Measurements from ENCODE around the gene PSMD5. TPM values are rescaled to one million over a fixed set of nuclear protein-coding genes. Genes with fewer than 3 reads are reported as not detected.

PSMD5 gene
- 61.0 TPM for polyA plus RNA-seq (2012; ENCODE audit: insufficient read length, low read depth)

GRCh38 chr9:120842685-120843485 is at the start of gene PSMD5:
Gene PSMD5, minus strand, starts transcription at chr9:120842922. Its CDS starts 13 bp downstream, at chr9:120842909.
- TF ChIP-seq FOXP2 (optimal IDR thresholded peaks at IDR 0.05; ENCODE audit: borderline replicate concordance, extremely low read depth, extremely low read length, insufficient read depth) (peak; percentile 78), SIN3A (IDR thresholded peaks at IDR 0.05; ENCODE audit: borderline replicate concordance, insufficient read depth, low read length) (peak; percentile 90; the same call in 1 of the 2 replicates), TAF1 (IDR thresholded peaks at IDR 0.05; ENCODE audit: borderline replicate concordance, insufficient read depth, low read length) (peak; percentile 94), POLR2AphosphoS5 (IDR thresholded peaks at IDR 0.05; ENCODE audit: low read depth, low read length) (peak; percentile 92)
- TF ChIP-seq, protein P1, sequence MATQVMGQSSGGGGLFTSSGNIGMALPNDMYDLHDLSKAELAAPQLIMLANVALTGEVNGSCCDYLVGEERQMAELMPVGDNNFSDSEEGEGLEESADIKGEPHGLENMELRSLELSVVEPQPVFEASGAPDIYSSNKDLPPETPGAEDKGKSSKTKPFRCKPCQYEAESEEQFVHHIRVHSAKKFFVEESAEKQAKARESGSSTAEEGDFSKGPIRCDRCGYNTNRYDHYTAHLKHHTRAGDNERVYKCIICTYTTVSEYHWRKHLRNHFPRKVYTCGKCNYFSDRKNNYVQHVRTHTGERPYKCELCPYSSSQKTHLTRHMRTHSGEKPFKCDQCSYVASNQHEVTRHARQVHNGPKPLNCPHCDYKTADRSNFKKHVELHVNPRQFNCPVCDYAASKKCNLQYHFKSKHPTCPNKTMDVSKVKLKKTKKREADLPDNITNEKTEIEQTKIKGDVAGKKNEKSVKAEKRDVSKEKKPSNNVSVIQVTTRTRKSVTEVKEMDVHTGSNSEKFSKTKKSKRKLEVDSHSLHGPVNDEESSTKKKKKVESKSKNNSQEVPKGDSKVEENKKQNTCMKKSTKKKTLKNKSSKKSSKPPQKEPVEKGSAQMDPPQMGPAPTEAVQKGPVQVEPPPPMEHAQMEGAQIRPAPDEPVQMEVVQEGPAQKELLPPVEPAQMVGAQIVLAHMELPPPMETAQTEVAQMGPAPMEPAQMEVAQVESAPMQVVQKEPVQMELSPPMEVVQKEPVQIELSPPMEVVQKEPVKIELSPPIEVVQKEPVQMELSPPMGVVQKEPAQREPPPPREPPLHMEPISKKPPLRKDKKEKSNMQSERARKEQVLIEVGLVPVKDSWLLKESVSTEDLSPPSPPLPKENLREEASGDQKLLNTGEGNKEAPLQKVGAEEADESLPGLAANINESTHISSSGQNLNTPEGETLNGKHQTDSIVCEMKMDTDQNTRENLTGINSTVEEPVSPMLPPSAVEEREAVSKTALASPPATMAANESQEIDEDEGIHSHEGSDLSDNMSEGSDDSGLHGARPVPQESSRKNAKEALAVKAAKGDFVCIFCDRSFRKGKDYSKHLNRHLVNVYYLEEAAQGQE (IDR thresholded peaks at IDR 0.05; ENCODE audit: insufficient read depth in 1 of 2, low read depth in 2 of 2, low read length in 2 of 2): 0 out of 4 replicates have a peak, but pooled peaks of 1 of the 2 experiments have one; percentile 22

DNA sequence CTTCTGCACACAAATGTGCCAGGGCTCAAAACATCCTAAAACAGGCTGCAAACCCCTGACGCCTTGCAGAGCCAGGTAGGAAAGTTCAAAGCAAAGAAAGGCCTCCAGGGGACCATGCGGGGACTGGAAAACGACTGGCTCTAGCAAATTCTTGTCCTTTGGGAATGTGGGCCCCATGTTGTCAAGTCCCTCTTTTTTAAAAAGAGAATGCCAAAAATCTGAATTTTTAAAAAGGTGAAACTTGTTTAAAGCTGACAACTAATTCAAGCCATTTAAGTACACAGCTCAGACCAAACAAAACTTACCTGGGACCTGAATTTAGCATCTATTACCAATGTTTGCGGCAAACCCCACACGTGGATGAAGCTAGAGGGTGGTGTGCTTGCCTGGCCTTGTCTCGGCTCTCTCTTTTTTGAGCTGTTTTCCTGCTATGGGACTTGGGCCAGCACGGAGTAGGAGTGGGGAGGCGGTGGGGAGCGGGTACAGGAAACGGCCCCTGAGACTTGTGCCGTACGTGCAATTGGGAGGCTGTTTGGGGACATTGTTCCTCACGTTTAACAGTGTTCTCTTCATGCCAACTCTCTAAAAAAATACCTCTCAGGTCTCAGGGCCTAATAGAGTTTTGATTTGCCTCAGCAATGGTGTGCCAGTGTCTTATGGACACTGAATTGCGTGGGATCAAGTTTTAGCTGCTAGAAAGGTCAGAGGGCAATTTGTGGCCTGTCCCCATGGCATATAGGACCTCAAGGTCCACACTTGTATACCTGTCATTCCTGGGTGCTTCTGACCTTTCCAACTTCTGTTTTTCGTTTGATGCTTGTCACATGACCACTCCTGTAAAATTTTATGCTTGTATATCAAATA is 49.4 kb upstream of the PSMD5 start:
- TF ChIP-seq, protein P1 (IDR thresholded peaks at IDR 0.05; ENCODE audit: insufficient read depth in 1 of 2, low read depth in 2 of 2, low read length in 2 of 2): no peak
- TF ChIP-seq SIN3A (IDR thresholded peaks at IDR 0.05; ENCODE audit: borderline replicate concordance, insufficient read depth, low read length): no peak
- TF ChIP-seq TAF1 (IDR thresholded peaks at IDR 0.05; ENCODE audit: borderline replicate concordance, insufficient read depth, low read length): no peak
- TF ChIP-seq FOXP2 (optimal IDR thresholded peaks at IDR 0.05; ENCODE audit: borderline replicate concordance, extremely low read depth, extremely low read length, insufficient read depth): no peak
- TF ChIP-seq POLR2AphosphoS5 (IDR thresholded peaks at IDR 0.05; ENCODE audit: low read depth, low read length): no peak

DNA sequence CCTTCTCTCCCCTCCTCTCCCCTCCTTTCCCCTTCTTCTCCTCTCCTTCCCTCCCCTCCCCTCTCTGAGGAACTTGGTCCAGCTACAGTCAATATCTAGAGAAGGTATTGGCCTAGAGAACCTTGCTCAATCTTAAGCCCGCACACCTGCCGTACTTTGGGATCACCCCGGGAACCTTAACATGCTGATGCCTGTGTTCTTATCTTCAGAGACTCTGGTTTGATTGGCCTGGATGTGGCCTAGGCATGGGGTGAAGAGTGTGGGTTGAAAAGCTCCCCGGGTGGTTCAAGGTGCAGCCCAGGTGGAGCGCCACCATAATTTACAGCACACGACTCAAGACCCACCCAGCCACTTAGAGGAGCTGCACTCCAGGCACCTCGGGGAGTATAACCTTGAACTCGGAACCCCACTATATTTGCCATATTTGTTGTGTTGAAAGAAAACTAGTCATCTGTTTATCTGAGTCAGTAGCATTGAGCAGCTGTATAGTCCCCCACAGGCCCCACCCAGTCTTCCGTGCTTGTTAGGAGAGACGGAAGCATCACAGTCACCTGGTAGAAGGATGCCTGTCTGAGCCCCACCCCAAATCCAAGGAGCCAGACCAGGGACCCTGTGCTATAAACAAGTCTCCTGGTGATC is 48.6 kb upstream of the PSMD5 start:
- TF ChIP-seq TAF1 (IDR thresholded peaks at IDR 0.05; ENCODE audit: borderline replicate concordance, insufficient read depth, low read length) (no peak), FOXP2 (optimal IDR thresholded peaks at IDR 0.05; ENCODE audit: borderline replicate concordance, extremely low read depth, extremely low read length, insufficient read depth) (no peak), POLR2AphosphoS5 (IDR thresholded peaks at IDR 0.05; ENCODE audit: low read depth, low read length) (no peak)
- TF ChIP-seq, protein P1 (IDR thresholded peaks at IDR 0.05; ENCODE audit: insufficient read depth in 1 of 2, low read depth in 2 of 2, low read length in 2 of 2): no peak

DNA sequence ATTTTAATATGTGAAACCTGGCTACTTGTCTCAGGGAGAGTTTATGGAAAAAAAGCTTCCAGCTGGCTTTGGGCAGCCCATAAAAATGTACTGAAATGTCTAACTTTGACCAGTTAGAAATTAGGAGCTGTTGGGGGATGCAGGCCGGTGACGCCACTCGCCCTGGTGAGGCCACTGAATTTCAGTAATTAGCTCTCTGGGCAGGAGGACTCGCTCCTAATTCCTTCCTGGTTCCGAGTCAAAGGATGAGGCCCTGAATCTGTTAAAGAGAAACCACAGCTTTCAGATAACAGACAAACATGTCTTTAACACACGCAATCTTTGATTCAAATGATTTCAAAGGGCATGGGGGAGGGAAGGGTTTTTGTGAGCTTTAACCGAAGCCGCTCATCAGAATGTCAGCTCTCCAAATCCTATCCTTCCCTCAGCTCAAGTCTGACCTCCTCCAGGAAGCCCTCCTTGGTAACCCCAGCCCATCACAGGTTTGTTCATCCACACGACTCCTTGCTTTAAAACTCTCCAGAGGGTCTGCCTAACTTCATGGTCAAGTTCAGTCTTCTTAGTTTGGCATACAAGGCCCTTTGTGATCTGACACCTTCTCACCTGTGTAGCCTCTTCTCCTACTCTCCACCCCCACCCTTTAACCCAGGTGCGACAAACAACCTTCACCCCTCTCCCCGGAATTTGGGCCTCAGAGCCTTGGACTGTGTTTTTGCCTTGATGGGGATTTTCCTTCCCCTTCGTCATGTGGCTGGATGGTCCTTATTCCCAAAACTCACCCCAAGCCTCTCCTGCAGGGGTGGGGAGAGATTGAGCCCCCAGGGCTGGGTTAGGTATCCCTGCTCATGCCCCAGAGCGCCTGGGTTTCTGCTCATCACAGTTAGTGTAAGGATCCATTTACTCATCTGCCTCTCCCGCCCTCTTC is 47.9 kb upstream of the PSMD5 start:
- TF ChIP-seq, protein P1 (IDR thresholded peaks at IDR 0.05; ENCODE audit: insufficient read depth in 1 of 2, low read depth in 2 of 2, low read length in 2 of 2): no peak
- TF ChIP-seq FOXP2 (optimal IDR thresholded peaks at IDR 0.05; ENCODE audit: borderline replicate concordance, extremely low read depth, extremely low read length, insufficient read depth): no peak
- no peak for TF ChIP-seq SIN3A (IDR thresholded peaks at IDR 0.05; ENCODE audit: borderline replicate concordance, insufficient read depth, low read length)
- no peak for TF ChIP-seq TAF1 (IDR thresholded peaks at IDR 0.05; ENCODE audit: borderline replicate concordance, insufficient read depth, low read length)
- TF ChIP-seq POLR2AphosphoS5 (IDR thresholded peaks at IDR 0.05; ENCODE audit: low read depth, low read length): no peak

All from PFSK-1 (cell line).